NCI-H2227 (cell line): ENCODE results near the gene KIF1B.

Experiments used
- DNase-seq: peaks from one replicate; lab custom pipeline; 2025; ENCODE audit not compliant: unreplicated experiment; lab: John Stamatoyannopoulos, UW

Gene KIF1B

GRCh38 chr1:10280439-10281350 lies 70.3 kb downstream of the KIF1B start:
- DNase-seq: no peak

DNA sequence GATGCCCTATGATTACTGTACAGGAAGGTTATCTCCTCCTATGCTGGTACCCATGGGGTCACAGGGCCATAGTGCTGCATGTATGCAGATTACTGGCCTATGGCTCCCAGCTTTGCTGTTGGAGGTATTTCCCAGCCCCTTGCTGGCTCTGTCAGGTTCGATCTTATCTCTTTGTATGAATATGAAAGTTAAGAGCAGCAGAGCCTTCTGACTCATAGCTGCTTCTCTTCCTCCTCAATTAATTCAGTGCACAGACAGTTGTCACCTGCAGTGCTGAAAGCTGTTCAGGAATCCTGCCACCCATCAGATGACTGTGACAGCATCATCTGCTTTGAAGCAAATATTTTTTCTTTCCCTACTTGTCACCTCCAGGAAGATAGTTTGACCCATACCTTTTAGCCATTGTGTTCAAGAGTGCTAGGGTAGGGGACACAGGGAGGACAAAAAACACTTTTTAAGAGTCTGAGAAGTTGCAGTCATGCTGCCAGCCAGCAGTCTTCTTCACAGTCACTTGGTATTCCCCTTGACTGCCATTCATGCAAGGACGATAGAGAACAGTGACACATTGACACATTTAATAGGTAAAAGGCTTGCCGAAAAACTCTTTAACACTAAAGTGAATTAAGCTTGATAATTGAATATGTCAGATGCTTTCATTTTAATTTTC lies 73.1 kb downstream of the KIF1B start:
- no peak for DNase-seq

- no peak for DNase-seq
Measured at GRCh38 chr1:10286244-10286643, 75.9 kb downstream of the KIF1B start.

- DNase-seq: no peak
Measured at GRCh38 chr1:10287023-10287645, 76.8 kb downstream of the KIF1B start.

- no peak for DNase-seq
Measured at GRCh38 chr1:10288029-10288615, 77.8 kb downstream of the KIF1B start.

GRCh38 chr1:10291705-10292104 lies 81.3 kb downstream of the KIF1B start:
- no peak for DNase-seq

GRCh38 chr1:10292188-10292587 lies 81.8 kb downstream of the KIF1B start:
- no peak for DNase-seq

GRCh38 chr1:10295481-10296085 lies 85.2 kb downstream of the KIF1B start:
- DNase-seq: no peak

GRCh38 chr1:10299151-10299550 lies 88.8 kb downstream of the KIF1B start:
- no peak for DNase-seq

- DNase-seq: no peak
Measured at GRCh38 chr1:10302416-10302815, 92.0 kb downstream of the KIF1B start.

GRCh38 chr1:10304295-10304694 lies 93.9 kb downstream of the KIF1B start:
- peak; percentile 16 for DNase-seq

GRCh38 chr1:10306435-10306834 lies 96.1 kb downstream of the KIF1B start:
- DNase-seq: no peak

GRCh38 chr1:10308001-10308400 lies 97.6 kb downstream of the KIF1B start:
- no peak for DNase-seq

DNA sequence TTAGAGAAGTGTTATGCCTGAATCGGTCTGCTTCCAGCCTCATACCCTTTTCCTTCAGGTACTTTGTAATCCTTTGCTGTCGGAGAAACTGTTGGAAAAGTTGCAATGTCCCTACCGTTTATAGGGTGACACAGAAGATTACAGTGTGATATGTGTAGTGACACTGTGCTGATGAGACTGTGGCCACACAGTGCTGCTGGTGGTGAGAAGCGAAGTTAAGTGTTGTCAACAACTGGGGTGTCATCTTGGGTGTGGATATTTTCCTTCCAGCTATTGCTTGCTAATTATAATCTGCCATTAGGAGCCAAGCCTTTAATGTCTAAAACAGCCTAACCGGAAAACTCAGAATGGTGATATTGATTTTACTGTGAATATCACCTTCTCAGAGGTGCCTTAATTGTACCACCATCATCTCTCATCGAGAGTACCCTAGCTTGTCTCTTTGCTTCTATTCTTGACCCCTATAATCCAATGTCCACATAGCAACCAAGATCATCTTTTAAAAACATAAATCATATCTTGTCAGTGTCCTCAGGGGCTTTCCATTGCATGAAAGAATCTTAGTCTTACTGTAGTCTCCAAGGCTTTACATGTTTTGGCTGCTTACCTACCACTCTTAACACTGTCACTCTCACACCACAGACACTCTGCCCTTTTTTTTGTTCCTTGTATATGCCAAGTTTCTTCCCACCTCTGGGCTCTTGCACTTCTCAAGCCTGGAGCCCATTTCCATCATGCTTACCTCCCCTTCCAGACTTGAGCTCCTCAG lies 99.1 kb downstream of the KIF1B start:
- DNase-seq: no peak

GRCh38 chr1:10316752-10317151 lies 106.4 kb downstream of the KIF1B start:
- DNase-seq: no peak

DNA sequence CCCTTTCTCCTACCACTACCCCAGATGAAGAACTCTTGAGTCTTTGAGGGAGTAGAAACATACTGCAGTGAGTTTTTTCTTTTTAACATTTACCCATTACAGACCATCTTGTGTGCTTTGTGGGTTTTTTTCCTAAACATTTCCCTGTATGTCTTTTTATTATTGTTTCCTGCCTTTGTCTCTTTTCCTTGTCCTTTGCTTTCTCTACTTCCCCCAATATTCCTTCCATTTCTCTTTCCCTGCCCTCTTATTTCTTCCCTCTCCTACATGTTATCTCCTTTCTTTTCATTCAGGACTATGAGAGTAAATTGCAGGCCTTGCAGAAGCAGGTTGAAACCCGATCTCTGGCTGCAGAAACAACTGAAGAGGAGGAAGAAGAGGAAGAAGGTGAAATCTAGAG lies 109.4 kb downstream of the KIF1B start:
- DNase-seq: no peak

GRCh38 chr1:10320336-10320735 lies 110.0 kb downstream of the KIF1B start:
- DNase-seq: no peak

GRCh38 chr1:10322821-10323220 lies 112.5 kb downstream of the KIF1B start:
- DNase-seq: no peak

DNA sequence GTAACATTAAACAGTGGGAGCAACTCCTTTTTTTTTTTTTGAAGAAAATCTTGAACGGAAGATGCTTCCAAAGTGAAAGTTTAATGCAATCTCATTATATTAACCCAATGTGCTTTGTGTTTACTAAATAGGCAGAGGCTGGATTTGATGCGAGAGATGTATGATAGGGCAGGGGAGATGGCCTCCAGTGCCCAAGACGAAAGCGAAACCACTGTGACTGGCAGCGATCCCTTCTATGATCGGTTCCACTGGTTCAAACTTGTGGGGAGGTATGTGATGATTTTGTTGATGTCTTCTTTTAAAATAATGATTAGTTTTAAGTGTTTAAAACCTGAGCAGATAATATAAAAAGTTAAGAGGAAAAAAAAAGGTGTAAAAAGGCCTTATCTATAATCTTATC lies 114.3 kb downstream of the KIF1B start:
- no peak for DNase-seq

DNA sequence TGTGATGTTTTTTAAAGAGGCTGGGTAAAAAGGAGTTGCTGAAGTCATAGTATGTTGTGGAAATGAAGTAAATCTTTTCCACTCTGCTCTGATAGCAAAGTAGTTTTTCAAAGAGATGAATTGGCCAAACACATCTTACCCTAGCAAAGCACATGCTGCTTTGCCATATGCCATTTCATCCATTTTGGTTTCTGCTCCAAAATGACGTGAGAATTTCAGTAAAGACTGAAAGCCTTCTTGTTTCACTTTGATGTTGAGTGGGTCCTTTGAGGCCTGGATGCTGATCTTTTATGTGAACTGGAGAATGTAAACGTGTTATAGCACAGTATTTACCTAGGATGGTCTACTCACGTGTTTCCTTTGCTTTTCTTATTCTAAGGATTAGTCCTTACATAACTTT lies 115.2 kb downstream of the KIF1B start:
- no peak for DNase-seq
